ENCODE data around the gene GTF2IRD1. TPM values are rescaled to one million over a fixed set of nuclear protein-coding genes. Genes with fewer than 3 reads are reported as not detected.
A peak's percentile ranks its signal among the peaks of the same experiment; 100 is the strongest.
"Not testable (repeated sequence)": the region's sequence is repeated elsewhere in the genome, so short reads cannot be mapped to it uniquely, and the experiment has no call there.

GTF2IRD1 gene
- total RNA-seq, 2 donors from 2014 or later, result not detected

DNA sequence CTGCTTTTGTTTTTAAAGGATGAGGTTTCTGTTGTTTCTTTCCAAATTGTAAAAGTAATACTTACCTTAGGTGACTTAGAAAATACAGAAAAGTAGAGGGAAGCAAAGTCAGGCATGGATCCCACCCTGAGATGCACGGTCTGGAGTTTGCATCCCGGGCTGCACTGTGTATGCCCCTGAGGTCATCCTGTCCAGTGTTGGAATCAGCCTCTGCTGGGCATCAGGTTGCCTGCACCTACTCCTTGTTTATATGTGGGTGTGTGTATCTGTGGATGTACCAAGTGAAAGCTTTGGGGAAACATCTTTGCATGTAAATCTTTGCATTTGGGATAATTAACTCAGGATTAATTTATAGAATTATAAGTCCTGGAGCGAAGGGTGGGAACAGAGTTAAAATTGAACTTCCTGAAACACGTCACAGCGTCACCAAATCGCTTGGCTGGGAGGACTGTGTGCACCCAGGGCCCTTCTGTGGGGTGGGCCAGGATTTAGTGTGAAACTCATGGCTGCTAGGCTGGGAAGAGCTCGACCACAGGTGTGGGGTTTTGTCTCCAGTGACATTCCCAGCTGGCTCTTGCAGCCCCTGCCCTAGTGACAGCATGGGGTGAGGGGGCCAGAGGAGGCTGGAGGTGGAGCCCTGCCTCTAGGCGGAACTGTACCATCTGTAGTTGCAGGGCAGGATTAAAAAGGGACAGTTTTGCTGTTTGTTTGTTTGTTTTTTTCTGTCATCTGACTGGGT is 27.9 kb downstream of the GTF2IRD1 start:
- H3K27ac Mint-ChIP-seq, result no peak overlapping the region
- no peak for DNase-seq (ENCODE audit: low spot score)
- H3K4me1 Mint-ChIP-seq (ENCODE audit: low read depth in 2 of 2), result peaks cover 0 to 8% of the 10 kb centered on the region in 2 donors

DNA sequence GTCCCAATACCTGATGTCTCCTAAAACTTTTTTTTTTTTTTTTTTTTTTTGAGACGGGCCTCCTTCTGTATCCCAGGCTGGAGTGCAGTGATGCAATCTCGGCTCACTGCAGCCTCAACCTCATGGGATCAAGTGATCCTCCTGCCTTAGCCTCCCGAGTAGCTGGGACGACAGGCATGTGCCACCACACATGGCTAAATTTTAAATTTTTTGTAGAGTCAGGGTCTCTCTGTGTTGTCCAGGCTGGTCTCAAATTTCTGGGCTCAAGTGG is 28.4 kb downstream of the GTF2IRD1 start:
- H3K4me3 Mint-ChIP-seq, result no peak overlapping the region
- H3K4me1 Mint-ChIP-seq (ENCODE audit: low read depth in 2 of 2), result peaks cover 0 to 8% of the 10 kb centered on the region in 2 donors
- no peaks in the 10 kb centered on the region for H3K36me3 Mint-ChIP-seq
- peaks cover 4 to 7% of the 10 kb centered on the region in 2 donors for H3K27me3 Mint-ChIP-seq
- ATAC-seq (no peak), DNase-seq (ENCODE audit: low spot score) (no peak)
- H3K27ac Mint-ChIP-seq, result no peak overlapping the region
- H3K9me3 Mint-ChIP-seq, result no peaks in the 10 kb centered on the region

More for the DNA sequence above, 27.9 kb downstream of the GTF2IRD1 start:
- Mint-ChIP-seq H3K9me3 (no peaks in the 10 kb centered on the region), H3K27me3 (peaks cover 4 to 7% of the 10 kb centered on the region in 2 donors), H3K4me3 (no peak overlapping the region), H3K36me3 (no peaks in the 10 kb centered on the region)
- ATAC-seq, result no peak

GRCh38 chr7:74482629-74483401 is 29.1 kb downstream of the GTF2IRD1 start:
- Mint-ChIP-seq H3K27me3 (peaks cover 4 to 7% of the 10 kb centered on the region in 2 donors), H3K4me3 (no peak overlapping the region), H3K9me3 (no peaks in the 10 kb centered on the region), H3K27ac (no peak overlapping the region), H3K4me1 (ENCODE audit: low read depth in 2 of 2) (peaks cover 0 to 8% of the 10 kb centered on the region in 2 donors), H3K36me3 (no peaks in the 10 kb centered on the region)
- DNase-seq (ENCODE audit: low spot score) (no peak), ATAC-seq (no peak)

DNA sequence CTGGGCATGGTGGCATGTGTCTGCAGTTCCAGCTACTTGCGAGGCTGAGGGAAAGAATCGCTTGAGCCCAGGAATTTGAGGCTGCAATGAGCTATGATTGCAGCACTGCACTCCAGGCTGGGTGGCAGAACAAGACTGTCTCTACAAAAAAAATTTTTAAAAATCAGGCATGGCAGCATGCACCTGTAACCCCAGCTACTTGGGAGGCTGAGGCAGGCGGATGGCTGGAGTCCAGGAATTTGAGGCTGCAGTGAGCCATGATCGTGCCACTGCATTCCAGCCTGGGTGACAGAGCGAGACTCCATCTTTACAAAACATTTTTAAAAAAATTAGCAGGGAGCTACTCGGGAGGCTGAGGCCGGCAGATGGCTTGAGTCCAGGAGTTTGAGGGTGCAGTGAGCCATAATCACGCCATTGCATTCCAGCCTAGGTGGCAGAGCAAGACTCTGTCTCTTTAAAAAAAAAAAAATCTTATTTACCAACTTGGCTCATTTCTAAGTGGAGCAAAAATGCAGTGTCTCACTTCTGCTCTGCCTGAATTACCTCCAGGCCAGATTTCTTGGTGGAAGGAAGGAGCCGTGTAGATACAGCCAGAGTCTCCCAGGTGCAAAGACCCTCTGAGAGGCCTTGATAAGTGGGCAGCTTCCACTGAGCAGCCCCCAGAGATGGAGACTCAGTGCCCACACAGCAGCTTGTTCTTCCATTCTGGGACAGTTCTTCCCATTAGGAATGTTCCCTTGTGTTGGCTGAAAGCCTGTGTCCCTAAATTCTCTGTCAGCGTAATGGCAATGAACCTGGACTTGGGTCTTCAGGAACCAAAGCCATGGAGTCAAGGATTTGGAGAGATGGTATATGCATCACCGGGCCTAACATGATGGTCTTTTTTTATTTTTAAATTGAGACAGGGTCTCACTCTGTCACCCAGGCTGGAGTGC is 30.0 kb downstream of the GTF2IRD1 start:
- DNase-seq (ENCODE audit: low spot score) (no peak), ATAC-seq (no peak)
- Mint-ChIP-seq H3K4me1 (ENCODE audit: low read depth in 2 of 2) (peaks cover 0 to 3% of the 10 kb centered on the region in 2 donors), H3K4me3 (no peak overlapping the region), H3K27me3 (peaks cover 4 to 7% of the 10 kb centered on the region in 2 donors), H3K9me3 (no peaks in the 10 kb centered on the region), H3K36me3 (no peaks in the 10 kb centered on the region), H3K27ac (no peak overlapping the region)

GRCh38 chr7:74485611-74486010 is 31.9 kb downstream of the GTF2IRD1 start:
- Mint-ChIP-seq H3K9me3 (no peaks in the 10 kb centered on the region), H3K27ac (no peak overlapping the region), H3K36me3 (no peaks in the 10 kb centered on the region), H3K4me1 (ENCODE audit: low read depth in 2 of 2) (no peaks in the 10 kb centered on the region), H3K27me3 (peaks cover 2 to 7% of the 10 kb centered on the region in 2 donors), H3K4me3 (no peak overlapping the region)
- no peak for DNase-seq (ENCODE audit: low spot score)
- no peak for ATAC-seq

DNA sequence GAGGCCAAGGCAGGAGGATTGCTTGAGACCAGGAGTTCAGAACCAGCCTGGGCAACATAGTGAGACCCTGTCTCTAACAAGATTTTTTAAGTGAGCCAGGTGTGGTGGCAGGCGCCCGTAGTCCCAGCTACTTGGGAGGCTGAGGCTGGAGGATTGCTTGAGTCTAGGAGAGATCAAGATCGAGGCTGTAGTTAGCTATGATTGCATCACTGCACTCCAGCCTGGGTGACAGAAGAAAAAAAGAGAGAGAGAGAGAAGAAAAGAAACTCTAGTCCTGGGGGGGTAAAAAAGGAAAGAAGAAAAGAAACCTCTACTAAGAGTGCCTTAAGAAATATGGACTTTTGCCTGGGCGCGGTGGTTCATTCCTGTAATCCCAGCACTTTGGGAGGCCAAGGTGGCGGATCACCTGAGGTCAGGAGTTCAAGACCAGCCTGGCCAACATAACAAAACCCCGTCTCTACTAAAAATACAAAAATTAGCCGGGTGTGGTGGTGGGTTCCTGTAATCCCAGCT is 34.9 kb downstream of the GTF2IRD1 start:
- not testable (repeated sequence) for H3K27me3 Mint-ChIP-seq; H3K27ac Mint-ChIP-seq; H3K4me3 Mint-ChIP-seq; H3K36me3 Mint-ChIP-seq; ATAC-seq; H3K9me3 Mint-ChIP-seq; DNase-seq (ENCODE audit: low spot score); H3K4me1 Mint-ChIP-seq (ENCODE audit: low read depth in 2 of 2)

GRCh38 chr7:74489997-74490945 is 36.6 kb downstream of the GTF2IRD1 start:
- no peaks in the 10 kb centered on the region for H3K36me3 Mint-ChIP-seq
- no peak overlapping the region for H3K4me3 Mint-ChIP-seq
- ATAC-seq (peak; percentile 38 to 40), DNase-seq (ENCODE audit: low spot score) (no peak)
- H3K4me1 Mint-ChIP-seq (ENCODE audit: low read depth in 2 of 2), result no peaks in the 10 kb centered on the region
- H3K27ac Mint-ChIP-seq, result no peak overlapping the region
- H3K27me3 Mint-ChIP-seq, result peaks cover 0 to 2% of the 10 kb centered on the region in 2 donors
- H3K9me3 Mint-ChIP-seq, result no peaks in the 10 kb centered on the region

DNA sequence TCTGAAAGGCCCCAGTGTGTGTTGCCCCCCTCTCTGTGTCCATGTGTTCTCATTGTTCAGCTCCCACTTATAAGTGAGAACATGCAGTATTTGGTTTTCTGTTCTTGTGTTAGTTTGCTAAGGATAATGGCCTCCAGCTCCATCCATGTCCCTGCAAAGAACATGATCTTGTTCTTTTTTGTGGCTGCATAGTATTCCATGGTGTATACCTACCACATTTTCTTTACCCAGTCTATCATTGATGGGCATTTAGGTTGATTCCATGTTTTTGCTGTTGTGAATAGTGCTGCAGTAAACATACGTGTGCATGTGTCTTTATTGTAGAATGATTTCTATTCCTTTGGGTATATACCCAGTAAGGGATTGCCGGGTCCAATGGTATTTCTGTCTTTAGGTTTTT is 37.8 kb downstream of the GTF2IRD1 start:
- H3K4me1 Mint-ChIP-seq (ENCODE audit: low read depth in 2 of 2); H3K27me3 Mint-ChIP-seq; ATAC-seq; DNase-seq (ENCODE audit: low spot score); H3K4me3 Mint-ChIP-seq; H3K36me3 Mint-ChIP-seq; H3K9me3 Mint-ChIP-seq; H3K27ac Mint-ChIP-seq: not testable (repeated sequence)

DNA sequence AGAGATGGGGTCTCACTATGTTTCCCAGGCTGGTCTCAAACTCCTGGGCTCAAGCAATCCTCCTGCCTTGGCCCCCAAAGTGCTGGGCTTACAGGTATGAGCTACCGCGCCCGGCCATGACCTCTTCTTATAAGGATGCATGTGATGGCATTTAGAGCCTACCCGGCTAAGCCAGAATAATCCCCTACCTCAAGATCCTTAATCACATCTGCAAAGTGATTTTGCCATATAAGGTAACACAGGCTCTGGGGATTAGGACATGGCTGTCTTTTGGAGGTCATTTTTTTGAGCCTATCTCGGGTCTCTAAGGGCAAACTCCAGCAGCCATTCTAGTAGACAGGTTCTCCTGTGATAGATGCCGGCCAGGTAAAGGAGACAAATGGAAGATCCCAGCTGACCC is 39.6 kb downstream of the GTF2IRD1 start:
- Mint-ChIP-seq H3K9me3 (no peaks in the 10 kb centered on the region), H3K4me1 (ENCODE audit: low read depth in 2 of 2) (no peaks in the 10 kb centered on the region), H3K27me3 (peaks cover 0 to 2% of the 10 kb centered on the region in 2 donors), H3K27ac (no peak overlapping the region), H3K4me3 (no peak overlapping the region), H3K36me3 (no peaks in the 10 kb centered on the region)
- no peak for DNase-seq (ENCODE audit: low spot score)
- no peak for ATAC-seq

DNA sequence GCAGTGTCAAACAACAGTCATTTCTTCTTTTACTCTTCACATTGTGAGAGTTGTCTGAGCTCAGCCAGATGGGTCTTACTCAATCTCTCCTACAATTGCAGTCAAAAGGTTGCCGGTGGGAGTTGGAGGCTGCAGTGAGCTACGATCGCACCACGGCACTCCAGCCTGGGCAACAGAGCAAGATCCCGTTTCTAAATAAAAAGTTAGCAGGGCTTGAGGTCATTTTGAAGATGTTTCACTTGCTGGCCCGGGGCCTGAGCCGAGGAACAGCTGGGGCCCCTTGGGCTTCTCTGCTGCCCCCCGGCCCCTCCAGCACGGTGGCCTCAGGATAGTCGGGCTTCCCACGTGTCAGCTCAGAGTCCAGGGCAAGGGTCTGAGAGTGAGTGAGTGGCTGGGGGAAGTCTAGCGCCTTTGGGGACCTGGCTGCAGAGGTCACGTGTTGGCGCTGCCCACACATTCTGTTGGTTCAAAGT is 40.4 kb downstream of the GTF2IRD1 start:
- Mint-ChIP-seq H3K4me1 (ENCODE audit: low read depth in 2 of 2) (no peaks in the 10 kb centered on the region), H3K36me3 (no peaks in the 10 kb centered on the region), H3K27me3 (peaks cover 0 to 2% of the 10 kb centered on the region in 2 donors), H3K4me3 (no peak overlapping the region), H3K9me3 (no peaks in the 10 kb centered on the region), H3K27ac (no peak overlapping the region)
- DNase-seq (ENCODE audit: low spot score) (no peak), ATAC-seq (no peak)

- Mint-ChIP-seq H3K27ac (no peak overlapping the region), H3K36me3 (no peaks in the 10 kb centered on the region), H3K9me3 (no peaks in the 10 kb centered on the region), H3K27me3 (peaks cover 0 to 2% of the 10 kb centered on the region in 2 donors), H3K4me1 (ENCODE audit: low read depth in 2 of 2) (no peaks in the 10 kb centered on the region), H3K4me3 (no peak overlapping the region)
- peak in 1 of 2 donors; percentile 26 for ATAC-seq
- no peak for DNase-seq (ENCODE audit: low spot score)
These were observed 41.7 kb downstream of the GTF2IRD1 start for GRCh38 chr7:74495112-74496086.

- Mint-ChIP-seq H3K27ac (no peak overlapping the region), H3K4me1 (ENCODE audit: low read depth in 2 of 2) (no peaks in the 10 kb centered on the region), H3K9me3 (no peaks in the 10 kb centered on the region)
These were observed 42.6 kb downstream of the GTF2IRD1 start for GRCh38 chr7:74496272-74496671.

More at GRCh38 chr7:74496272-74496671, 42.6 kb downstream of the GTF2IRD1 start:
- H3K36me3 Mint-ChIP-seq, result no peaks in the 10 kb centered on the region
- no peak overlapping the region for H3K4me3 Mint-ChIP-seq
- H3K27me3 Mint-ChIP-seq, result peaks cover 0 to 2% of the 10 kb centered on the region in 2 donors
- DNase-seq (ENCODE audit: low spot score) (no peak), ATAC-seq (peak in 1 of 2 donors; percentile 50)

All from natural killer cell treated with Interleukin-12 subunit alpha and Interleukin-12 subunit beta and Interleukin-15 and Interleukin-18, amount 100 ng/mL, for 72 hours (primary cell).